ENCODE data around the gene MUC3A.

- no peak for TF ChIP-seq CTCF (IDR thresholded peaks at IDR 0.05; ENCODE audit: control extremely low read depth in 1 of 3, insufficient read depth in 1 of 3, low read depth in 1 of 3, low read length in 3 of 3)
- TF ChIP-seq EZH2 (IDR thresholded peaks at IDR 0.05; ENCODE audit: low read depth, low read length, severe bottlenecking), result no peak
- no peak for TF ChIP-seq SRF (IDR thresholded peaks at IDR 0.05; ENCODE audit: low read depth, low read length)
- TF ChIP-seq CHD2 (IDR thresholded peaks at IDR 0.05; ENCODE audit: low read length), result no peak
- no peak for TF ChIP-seq ZNF274 (IDR thresholded peaks at IDR 0.05; ENCODE audit: borderline replicate concordance, extremely low read depth, low read length)
Measured at GRCh38 chr7:100902638-100903037, 46.7 kb upstream of the MUC3A start.

Measured in H1 (cell line).